Measurements from ENCODE around the gene CDYL2. TPM values are rescaled to one million over a fixed set of nuclear protein-coding genes. Genes with fewer than 3 reads are reported as not detected.

CDYL2 gene
- total and polyA plus RNA-seq, 12 donors: 0.59 to 5.3 (median 2.9) TPM

- no peaks in the 10 kb centered on the region for H3K36me3 ChIP-seq
- no peak for DNase-seq
- H3K4me1 ChIP-seq: no peaks in the 10 kb centered on the region
- no peak overlapping the region for H3K27ac ChIP-seq
- WGBS, 2 donors: 69 to 75% methylated on average over 4 of the region's 4 CpGs
- no peak overlapping the region for H3K4me3 ChIP-seq
- H3K27me3 ChIP-seq: no peaks in the 10 kb centered on the region
- no peak for ATAC-seq
- no peak for TF ChIP-seq CTCF (IDR thresholded peaks at IDR 0.05)
- H3K9me3 ChIP-seq: peaks cover 0 to 20% (median 8%) of the 10 kb centered on the region in 11 donors
- intact Hi-C loops (cut with DNase I): no loop called here
Measured at GRCh38 chr16:80744856-80745255, 59.5 kb downstream of the CDYL2 start.

- H3K9me3 ChIP-seq: peaks cover 0 to 28% (median 13%) of the 10 kb centered on the region in 11 donors
- no peaks in the 10 kb centered on the region for H3K27me3 ChIP-seq
- H3K36me3 ChIP-seq: no peaks in the 10 kb centered on the region
- H3K27ac ChIP-seq: no peak overlapping the region
- no peaks in the 10 kb centered on the region for H3K4me1 ChIP-seq
- intact Hi-C loops (cut with DNase I): no loop called here
- 93 to 95% methylated on average over 1 of the region's 1 CpG for WGBS, 2 donors
- DNase-seq: no peak
- ATAC-seq: no peak
- no peak for TF ChIP-seq CTCF (IDR thresholded peaks at IDR 0.05)
- H3K4me3 ChIP-seq: no peak overlapping the region
Measured at GRCh38 chr16:80743772-80744171, 60.6 kb downstream of the CDYL2 start.

DNA sequence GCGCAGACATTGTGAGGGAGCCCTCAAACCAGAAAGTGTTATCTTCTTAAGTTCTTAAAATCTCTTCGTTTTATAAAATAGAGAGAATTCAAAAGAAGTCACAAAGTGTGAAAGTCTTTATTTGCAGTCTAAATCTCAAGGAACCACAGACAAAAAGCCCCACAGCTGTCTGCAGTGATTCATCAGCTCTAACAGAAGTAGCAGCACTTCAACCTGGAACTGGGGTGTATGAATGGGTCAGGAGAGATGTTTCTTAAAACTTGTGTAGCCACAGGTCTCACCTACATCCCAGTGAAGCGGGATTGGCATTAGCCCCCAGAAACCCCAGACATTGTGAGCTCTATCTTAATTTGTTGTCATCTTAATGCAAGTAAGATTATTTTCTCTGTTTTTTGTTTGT lies 61.1 kb downstream of the CDYL2 start:
- no peak overlapping the region for H3K4me3 ChIP-seq
- H3K27me3 ChIP-seq: no peaks in the 10 kb centered on the region
- TF ChIP-seq CTCF (IDR thresholded peaks at IDR 0.05): no peak
- H3K4me1 ChIP-seq: no peaks in the 10 kb centered on the region
- H3K36me3 ChIP-seq: no peaks in the 10 kb centered on the region
- ATAC-seq (no peak), DNase-seq (no peak)
- H3K27ac ChIP-seq: no peak overlapping the region
- intact Hi-C loops (cut with DNase I): no loop called here
- WGBS, 2 donors: 91 to 96% methylated on average over 3 of the region's 3 CpGs
- peaks cover 0 to 28% (median 13%) of the 10 kb centered on the region in 11 donors for H3K9me3 ChIP-seq

DNA sequence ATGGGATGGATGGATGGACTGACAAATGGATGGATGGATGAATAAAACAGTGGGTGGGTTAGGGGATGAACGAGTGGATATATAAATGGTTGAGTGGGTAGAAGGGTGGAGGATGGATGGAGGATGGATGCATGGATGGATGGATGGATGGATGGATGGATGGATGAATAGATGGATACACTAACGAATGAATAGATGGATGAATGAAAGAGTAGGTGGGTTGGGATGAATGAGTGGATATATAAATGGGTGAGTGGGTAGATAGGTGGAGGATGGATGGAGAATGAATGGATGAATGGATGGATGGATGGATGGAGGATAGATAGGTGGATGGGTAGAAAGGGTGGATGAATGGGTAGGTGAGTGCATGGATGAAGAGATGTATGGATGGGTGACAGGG lies 62.1 kb downstream of the CDYL2 start:
- no peak for DNase-seq
- 78 to 85% methylated on average over 2 of the region's 2 CpGs for WGBS, 2 donors

More for the DNA sequence above, 62.1 kb downstream of the CDYL2 start:
- intact Hi-C loops (cut with DNase I): no loop called here
- H3K36me3 ChIP-seq: no peaks in the 10 kb centered on the region
- H3K4me3 ChIP-seq: no peak overlapping the region
- no peak for TF ChIP-seq CTCF (IDR thresholded peaks at IDR 0.05)
- no peaks in the 10 kb centered on the region for H3K4me1 ChIP-seq
- H3K27ac ChIP-seq: no peak overlapping the region
- H3K27me3 ChIP-seq: no peaks in the 10 kb centered on the region
- ATAC-seq: no peak
- H3K9me3 ChIP-seq: peaks cover 0 to 28% (median 13%) of the 10 kb centered on the region in 11 donors
